Astrocyte (in vitro differentiated cells and primary cell): ENCODE results near the gene NEURL4. TPM values are rescaled to one million over a fixed set of nuclear protein-coding genes. Genes with fewer than 3 reads are reported as not detected.

Experiments
- DNase-seq: peaks from one replicate; pipeline ENCODE4 v3.0.0-alpha.2; 2010; ENCODE audit warnings: low read depth
- FAIRE-seq: peaks from 2 replicates; lab custom pipeline; 2011; peaks lifted over from hg19 to GRCh38; lab: Jason Lieb, UNC
- H2AFZ ChIP-seq: 2 replicates; pipeline ENCODE4 v1.6.0; 2012; ENCODE audit warnings: low read depth, low read length, inconsistent platforms
- H3K27ac ChIP-seq: 2 replicates; pipeline ENCODE4 v1.5.1; 2011; ENCODE audit warnings: low read depth, low read length, inconsistent platforms
- H3K27me3 ChIP-seq: 2 replicates; pipeline ENCODE4 v1.6.0; 2011; ENCODE audit warnings: low read length, inconsistent platforms; ENCODE audit not compliant: insufficient read depth
- H3K36me3 ChIP-seq: 2 replicates; pipeline ENCODE4 v1.5.1; 2011; ENCODE audit warnings: low read length, inconsistent platforms; ENCODE audit not compliant: insufficient read depth
- H3K4me1 ChIP-seq: 2 replicates; pipeline ENCODE4 v1.5.1; 2011; ENCODE audit warnings: low read length, inconsistent platforms; ENCODE audit not compliant: insufficient read depth
- H3K4me2 ChIP-seq: 2 replicates; pipeline ENCODE4 v1.6.0; 2012; ENCODE audit warnings: low read length, inconsistent platforms
- H3K4me3 ChIP-seq: 2 replicates; pipeline ENCODE4 v1.5.1; 2011; ENCODE audit warnings: low read depth, mild to moderate bottlenecking, low read length, inconsistent platforms; ENCODE audit not compliant: insufficient read depth
- H3K79me2 ChIP-seq: 2 replicates; pipeline ENCODE4 v1.6.0; 2012; ENCODE audit warnings: mild to moderate bottlenecking, low read length, inconsistent platforms; ENCODE audit not compliant: insufficient read depth
- H3K9ac ChIP-seq: 2 replicates; pipeline ENCODE4 v1.6.0; 2012; ENCODE audit warnings: mild to moderate bottlenecking, low read length, inconsistent platforms
- H3K9me3 ChIP-seq: 2 replicates; pipeline ENCODE4 v1.5.1; 2012; ENCODE audit warnings: low read depth, mild to moderate bottlenecking, low read length, inconsistent platforms; ENCODE audit not compliant: insufficient read depth
- H4K20me1 ChIP-seq: 2 replicates; pipeline ENCODE4 v1.6.0; 2012; ENCODE audit warnings: low read length, inconsistent platforms; ENCODE audit not compliant: insufficient read depth
- H3K27ac Mint-ChIP-seq: one replicate; pipeline ENCODE4 v1.8.0; 2021; ENCODE audit warnings: mild to moderate bottlenecking, mixed read lengths; ENCODE audit not compliant: unreplicated experiment
- H3K27me3 Mint-ChIP-seq: one replicate; pipeline ENCODE4 v1.8.0; 2021; ENCODE audit warnings: low read depth, mixed read lengths; ENCODE audit not compliant: unreplicated experiment
- H3K36me3 Mint-ChIP-seq: one replicate; pipeline ENCODE4 v1.8.0; 2021; ENCODE audit warnings: low read depth, mixed read lengths; ENCODE audit not compliant: unreplicated experiment
- H3K4me1 Mint-ChIP-seq: one replicate; pipeline ENCODE4 v1.8.0; 2021; ENCODE audit warnings: low read depth, mixed read lengths; ENCODE audit not compliant: unreplicated experiment
- H3K4me3 Mint-ChIP-seq: one replicate; pipeline ENCODE4 v1.8.0; 2021; ENCODE audit warnings: mild to moderate bottlenecking, moderate library complexity, mixed read lengths; ENCODE audit not compliant: unreplicated experiment
- H3K9me3 Mint-ChIP-seq: one replicate; pipeline ENCODE4 v1.8.0; 2021; ENCODE audit warnings: mild to moderate bottlenecking, mixed read lengths; ENCODE audit not compliant: unreplicated experiment
- CTCF ChIP-seq: IDR thresholded peaks from 2 replicates; pipeline ENCODE4 v1.5.1; 2011; ENCODE audit warnings: low read depth, mild to moderate bottlenecking, inconsistent platforms, low read length, moderate library complexity; ENCODE audit not compliant: insufficient read depth
- EZH2 ChIP-seq: IDR thresholded peaks from 2 replicates; pipeline ENCODE4 v1.6.1; 2012; ENCODE audit warnings: mild to moderate bottlenecking, low read length, inconsistent platforms; ENCODE audit not compliant: insufficient read depth
- total RNA-seq: library from RNA; stranded (reverse); gene quantifications from 2 replicates; pipeline ENCODE4 v1.2.1, GENCODE V29; 2021

NEURL4 gene
- total RNA-seq, 1 donor from 2014 or later = 32.5 TPM

GRCh38 chr17:7318121-7318860 is 10.8 kb downstream of the NEURL4 start:
- DNase-seq (no peak), FAIRE-seq (no peak)
- Histone ChIP-seq H3K4me1 (peaks cover 20% of the 10 kb centered on the region), H3K4me2 (no peak overlapping the region), H3K27me3 (no peaks in the 10 kb centered on the region), H4K20me1 (peaks cover 16% of the 10 kb centered on the region), H3K79me2 (peaks cover 11% of the 10 kb centered on the region), H3K9me3 (no peaks in the 10 kb centered on the region), H3K27ac (no peak overlapping the region), H3K9ac (no peak overlapping the region), H2AFZ (no peak overlapping the region), H3K4me3 (no peak overlapping the region), H3K36me3 (peaks cover 16% of the 10 kb centered on the region)
- Mint-ChIP-seq H3K4me3 (peak overlapping the region; percentile 45), H3K27me3 (no peaks in the 10 kb centered on the region), H3K9me3 (no peaks in the 10 kb centered on the region), H3K27ac (no peak overlapping the region), H3K4me1 (peaks cover 14% of the 10 kb centered on the region), H3K36me3 (peaks cover 18% of the 10 kb centered on the region)
- TF ChIP-seq EZH2 = no peak
- no peak for TF ChIP-seq CTCF

- TF ChIP-seq CTCF (no peak), EZH2 (no peak)
- Histone ChIP-seq H2AFZ (no peak overlapping the region), H3K79me2 (peaks cover 21% of the 10 kb centered on the region), H4K20me1 (peaks cover 26% of the 10 kb centered on the region), H3K27ac (no peak overlapping the region), H3K4me2 (no peak overlapping the region), H3K4me3 (no peak overlapping the region), H3K27me3 (no peaks in the 10 kb centered on the region), H3K9me3 (no peaks in the 10 kb centered on the region), H3K4me1 (peaks cover 20% of the 10 kb centered on the region), H3K36me3 (peaks cover 21% of the 10 kb centered on the region), H3K9ac (no peak overlapping the region)
- Mint-ChIP-seq H3K9me3 (no peaks in the 10 kb centered on the region), H3K36me3 (peaks cover 24% of the 10 kb centered on the region), H3K4me1 (peaks cover 24% of the 10 kb centered on the region), H3K4me3 (no peak overlapping the region), H3K27ac (no peak overlapping the region), H3K27me3 (no peaks in the 10 kb centered on the region)
- FAIRE-seq = no peak
- DNase-seq = no peak
Measured at GRCh38 chr17:7317161-7317803, 11.9 kb downstream of the NEURL4 start.
